ENCODE measurements around the gene METTL16.

METTL16 gene

DNA sequence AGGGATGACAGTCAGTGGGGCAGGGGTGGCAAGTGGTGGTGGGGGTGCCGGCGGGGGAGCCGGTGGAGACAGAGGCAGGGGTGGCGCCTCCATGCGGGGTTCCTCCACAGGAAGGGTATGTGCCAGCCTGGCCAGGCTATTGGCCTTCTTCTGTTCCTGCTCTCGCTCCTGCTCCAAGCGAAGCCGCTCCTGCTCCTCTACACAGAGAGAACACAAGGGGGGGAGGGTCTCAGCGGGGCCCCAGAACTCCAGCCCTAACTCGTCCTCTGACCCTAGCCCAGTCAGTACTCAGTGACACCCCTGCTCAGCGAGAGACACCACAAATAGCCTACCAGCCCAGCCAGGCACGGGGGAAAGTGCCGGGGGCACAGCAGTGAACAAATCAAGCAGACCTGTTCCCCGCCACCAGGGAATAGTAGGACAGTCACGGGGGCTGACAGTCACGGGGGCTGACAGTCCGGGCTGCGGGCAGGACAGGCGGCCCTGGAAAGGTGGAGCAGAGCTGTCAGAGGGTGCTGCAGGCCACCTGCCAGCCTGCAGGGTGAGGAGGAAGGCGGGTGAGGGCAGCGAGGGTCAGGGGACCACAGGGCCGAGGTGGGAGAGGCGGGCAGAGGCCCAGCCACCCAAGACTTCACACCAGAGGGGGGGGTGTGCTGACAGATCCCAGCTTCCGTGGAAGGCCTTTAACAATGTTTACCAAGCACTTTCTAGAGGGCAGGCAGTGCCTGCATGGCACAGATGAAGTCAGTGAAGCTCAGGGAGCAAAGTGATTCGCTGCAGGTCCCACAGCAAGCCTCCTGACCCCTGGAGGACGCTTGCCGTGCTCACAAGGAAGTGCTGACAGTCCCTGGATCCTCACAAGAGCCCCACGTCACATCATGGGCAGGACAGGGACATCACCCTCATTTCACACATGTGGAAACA lies 116.2 kb downstream of the METTL16 start:
- no peak for DNase-seq (ENCODE audit: low spot score)

DNA sequence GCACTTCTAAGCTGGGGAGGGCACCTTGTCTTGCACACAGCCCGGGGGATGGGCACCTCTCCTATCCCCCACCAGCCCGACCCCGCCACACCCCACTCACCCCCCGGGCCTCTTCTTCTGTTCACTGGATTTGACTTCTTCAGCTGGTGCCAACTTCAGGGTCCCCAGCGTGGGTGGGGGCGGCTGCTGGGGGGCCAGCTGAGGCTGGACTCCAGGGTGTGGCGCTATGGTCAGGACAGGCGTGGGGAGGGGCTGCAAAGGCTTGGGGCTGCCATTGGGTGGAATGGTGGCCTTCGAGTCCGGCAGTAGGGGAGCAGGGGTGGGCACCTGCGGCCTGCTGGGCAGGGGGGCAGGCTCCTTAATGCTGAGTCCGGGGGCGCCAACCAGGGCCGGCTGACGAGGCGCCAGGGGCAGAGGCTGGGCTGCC lies 116.9 kb downstream of the METTL16 start:
- DNase-seq (ENCODE audit: low spot score): no peak

DNA sequence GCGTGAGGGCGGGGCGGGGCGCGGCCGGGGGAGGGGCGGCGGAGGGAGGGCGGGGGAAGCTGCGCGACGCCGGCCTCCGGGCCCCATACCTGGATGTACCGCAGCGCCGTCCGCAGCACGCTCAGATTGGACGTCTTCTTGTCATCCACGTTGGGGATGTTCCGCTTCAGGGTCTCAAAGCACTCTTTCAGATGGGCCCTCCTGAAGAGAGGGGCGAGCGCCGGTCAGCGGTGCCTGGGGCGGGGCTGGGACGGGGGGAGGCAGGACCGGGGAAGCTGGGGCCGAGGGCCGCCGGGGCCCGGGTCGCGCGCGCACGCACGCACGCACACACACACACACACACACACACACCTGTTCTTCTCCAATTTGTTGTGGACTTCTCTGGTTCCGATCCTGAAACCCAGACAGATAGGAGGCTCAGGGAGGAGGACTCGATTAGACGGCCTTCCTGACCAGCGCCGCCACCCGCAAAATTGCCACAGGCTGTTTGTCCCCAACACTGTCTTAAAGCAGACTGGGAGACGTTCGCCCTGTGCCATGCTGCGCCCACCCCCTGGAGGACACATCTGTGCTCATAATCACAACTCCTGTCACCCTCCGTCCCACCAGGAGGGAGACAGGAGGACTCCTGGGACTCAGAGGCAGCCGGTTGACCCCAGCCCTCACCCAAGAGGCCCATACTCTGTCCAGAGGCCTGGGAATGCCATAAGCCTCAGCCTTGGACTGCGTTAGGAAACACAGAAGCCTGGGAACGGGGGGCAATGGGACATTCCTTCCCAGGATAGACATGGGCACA lies 117.5 kb downstream of the METTL16 start:
- no peak for DNase-seq (ENCODE audit: low spot score)

DNA sequence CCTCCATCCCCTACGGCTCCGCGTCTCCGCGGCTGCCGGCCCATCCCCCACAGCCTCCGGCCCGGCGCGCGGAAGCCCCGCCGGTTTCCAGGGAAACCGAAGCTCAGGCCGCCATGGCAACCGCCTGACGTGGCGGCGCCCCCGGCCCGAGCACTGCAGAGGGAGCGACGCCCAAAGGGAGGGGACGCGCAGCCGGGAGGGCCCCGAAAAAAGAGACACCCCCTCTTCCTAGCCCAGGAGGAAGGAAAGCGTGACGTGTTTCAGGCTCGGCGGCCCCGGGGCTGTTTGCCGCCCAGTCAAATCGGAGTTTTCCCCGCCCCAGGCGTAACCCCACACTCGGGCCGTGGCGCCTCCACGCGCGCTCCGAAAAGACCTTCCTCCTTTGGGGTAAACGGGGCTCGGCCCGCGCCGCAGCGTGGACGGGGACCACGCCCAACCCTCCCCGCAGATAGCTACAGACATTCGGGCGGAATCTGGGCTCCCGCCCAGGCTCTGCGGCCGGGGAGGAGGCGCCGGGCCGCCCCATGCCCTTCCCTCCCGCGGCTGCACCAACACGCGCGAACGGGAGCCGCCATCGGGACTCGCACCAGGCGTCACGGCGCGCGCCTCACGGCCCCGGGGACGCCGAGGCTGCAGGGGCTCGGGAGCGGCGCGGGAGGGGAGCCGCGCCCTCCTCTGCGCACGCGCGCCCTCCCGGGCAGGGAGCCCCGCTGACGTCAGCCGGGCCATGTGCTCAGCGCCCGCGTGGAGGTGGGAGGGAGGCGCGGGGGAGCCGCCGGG lies 118.3 kb downstream of the METTL16 start:
- DNase-seq (ENCODE audit: low spot score): peak; percentile 88

DNA sequence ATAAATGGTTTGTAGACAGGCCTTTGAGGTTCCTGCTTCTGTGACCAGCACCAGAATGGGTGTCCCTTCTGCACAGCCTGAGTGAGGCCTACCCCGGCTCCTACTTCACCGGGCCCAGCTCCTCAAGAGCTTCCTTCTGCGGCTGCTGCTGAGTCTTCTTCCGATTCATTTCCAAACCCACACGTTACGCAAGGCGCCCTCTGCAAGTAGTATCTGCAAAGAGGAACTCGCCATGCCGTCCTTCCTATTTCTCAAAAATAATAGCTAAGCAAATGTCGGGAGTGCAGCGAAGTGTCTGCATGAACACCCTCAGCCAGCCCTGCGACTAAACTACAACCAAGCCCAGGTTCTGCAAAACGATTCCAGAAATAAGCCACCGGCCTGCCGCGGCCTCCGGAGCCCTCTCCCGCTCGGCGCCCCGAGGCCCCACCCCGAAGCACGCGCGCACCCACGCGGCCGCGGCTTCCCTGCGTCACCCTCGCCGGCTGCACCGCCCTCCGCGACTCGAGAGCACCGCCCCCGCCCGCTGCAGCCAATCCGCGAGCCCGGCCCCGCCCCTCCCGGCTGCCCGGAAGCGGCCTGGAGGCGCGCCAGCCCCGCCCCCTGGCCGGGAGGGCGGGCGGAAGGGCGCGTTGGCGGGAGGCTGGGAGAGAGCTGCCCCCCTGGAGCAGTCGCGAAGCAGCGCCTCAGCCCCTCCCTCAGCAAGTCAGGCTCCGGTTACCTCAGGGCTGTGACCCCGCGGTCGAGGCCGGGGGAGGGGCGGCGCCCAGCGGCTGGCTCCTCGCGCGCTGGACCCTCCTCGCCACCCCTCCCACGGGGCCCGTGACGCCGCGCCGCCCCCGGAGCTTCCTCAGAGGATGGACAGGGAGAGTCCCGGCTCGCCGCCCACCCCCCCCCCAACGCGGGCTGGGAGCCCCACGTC lies 119.2 kb downstream of the METTL16 start:
- DNase-seq (ENCODE audit: low spot score): peak; percentile 90

DNA sequence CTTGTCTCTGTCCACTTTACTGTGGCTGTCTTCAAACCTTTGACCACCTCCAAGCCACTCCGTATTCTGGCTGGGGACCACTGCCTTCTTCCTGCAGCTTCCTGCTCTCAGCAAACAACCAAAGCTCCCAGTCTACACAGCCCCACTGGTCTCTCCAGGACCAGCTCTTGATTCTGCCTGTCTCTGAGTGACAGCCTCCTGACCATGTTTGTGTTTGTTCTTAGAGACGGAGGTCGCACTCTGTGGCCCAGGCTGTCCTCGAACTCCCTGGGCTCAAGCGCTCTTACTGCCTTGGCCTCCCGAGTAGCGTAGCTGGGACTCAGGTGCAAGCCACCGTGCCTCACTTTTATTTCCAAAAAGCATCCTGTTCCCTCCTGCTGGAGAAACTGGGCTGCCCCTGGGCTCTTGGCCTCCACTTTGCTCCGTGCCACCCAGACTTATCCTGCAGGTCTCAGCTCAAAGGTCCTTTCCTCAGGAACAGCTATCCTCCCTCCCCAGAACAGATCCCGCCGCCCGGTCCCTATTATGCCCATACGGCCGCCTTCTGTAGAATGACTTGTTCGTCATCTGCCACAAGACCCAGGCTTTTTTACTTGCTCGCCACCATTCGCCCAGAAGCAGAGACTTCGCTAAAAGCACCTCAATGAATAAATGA lies 120.0 kb downstream of the METTL16 start:
- no peak for DNase-seq (ENCODE audit: low spot score)

DNA sequence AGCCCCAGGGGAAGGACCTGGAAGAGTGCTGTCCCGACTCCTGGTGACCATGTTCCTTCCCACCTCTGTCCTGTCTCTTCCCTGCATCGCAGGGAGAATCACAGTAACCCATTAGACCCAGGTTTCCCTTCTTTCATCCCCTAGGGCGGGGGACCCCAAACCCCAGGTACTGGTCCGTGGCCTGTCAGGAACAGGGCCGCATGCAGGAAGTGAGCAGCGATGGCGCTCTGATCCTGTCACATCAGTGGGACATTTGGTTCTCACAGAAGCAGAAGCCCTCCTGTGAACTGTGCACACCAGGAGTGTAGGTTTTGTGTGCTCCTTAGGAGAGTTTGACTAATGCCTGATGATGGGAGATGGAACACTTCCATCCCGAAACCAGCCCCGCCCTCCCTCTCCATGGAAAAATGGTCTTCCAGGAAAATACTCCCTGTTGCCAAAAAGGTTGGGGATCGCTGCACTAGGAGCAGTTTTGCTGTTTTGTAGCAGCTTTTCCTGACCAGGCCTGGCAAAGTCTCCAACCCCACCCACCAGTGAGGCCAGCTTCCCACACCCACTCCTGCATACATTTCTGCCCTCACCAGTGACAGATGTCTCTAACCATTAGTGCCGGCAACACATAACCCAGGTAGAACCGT lies 121.4 kb downstream of the METTL16 start:
- no peak for DNase-seq (ENCODE audit: low spot score)

DNA sequence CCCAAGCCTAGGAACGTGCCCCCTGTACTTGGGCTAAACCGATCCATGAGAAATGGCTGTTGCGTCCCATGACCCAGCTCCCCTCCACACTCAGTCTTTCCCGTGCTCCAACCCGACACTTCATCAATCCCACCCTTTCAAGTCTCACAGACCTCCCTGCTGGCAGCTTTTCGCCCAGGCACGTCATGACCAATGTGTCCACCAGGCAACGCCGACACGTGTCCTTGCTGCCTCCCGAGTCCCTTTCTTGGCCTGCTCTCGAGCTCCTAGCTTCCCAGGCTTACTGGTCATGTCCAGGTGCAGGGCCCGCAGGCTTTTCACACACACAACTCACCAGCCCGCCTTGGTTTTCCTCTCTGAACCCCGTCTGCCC lies 123.0 kb downstream of the METTL16 start:
- DNase-seq (ENCODE audit: low spot score): no peak

DNA sequence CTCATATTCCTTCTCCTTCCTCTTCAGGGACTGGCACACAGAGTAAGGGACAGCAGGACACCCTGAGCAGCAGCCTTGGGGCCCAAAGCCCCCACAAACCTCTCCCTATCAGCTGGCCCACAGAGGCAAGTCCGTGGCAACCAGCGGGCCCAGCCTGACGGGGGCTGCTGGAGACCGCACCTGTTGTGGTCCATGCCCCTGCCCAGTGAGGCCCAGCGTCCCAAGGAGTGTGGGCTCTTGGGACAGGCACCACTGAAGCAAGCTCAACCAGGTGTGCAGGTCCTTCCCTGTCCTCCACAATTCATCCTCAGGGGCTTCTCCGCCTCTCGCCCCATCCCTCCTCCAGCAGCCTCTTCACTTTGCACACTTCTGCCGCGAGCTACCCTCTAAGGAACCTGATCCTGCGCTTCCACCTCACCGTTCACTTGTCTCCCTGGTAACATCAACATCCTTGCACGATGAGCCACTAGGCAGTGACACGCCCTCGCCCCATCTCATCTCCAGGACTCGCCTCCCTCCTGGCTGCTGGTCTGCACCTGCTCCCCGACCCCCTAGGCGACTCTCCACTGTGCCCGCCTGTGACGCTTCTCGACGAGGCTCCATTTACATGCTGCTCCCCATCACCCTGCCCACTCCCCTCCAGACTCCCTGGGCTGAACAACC lies 123.5 kb downstream of the METTL16 start:
- no peak for DNase-seq (ENCODE audit: low spot score)

DNA sequence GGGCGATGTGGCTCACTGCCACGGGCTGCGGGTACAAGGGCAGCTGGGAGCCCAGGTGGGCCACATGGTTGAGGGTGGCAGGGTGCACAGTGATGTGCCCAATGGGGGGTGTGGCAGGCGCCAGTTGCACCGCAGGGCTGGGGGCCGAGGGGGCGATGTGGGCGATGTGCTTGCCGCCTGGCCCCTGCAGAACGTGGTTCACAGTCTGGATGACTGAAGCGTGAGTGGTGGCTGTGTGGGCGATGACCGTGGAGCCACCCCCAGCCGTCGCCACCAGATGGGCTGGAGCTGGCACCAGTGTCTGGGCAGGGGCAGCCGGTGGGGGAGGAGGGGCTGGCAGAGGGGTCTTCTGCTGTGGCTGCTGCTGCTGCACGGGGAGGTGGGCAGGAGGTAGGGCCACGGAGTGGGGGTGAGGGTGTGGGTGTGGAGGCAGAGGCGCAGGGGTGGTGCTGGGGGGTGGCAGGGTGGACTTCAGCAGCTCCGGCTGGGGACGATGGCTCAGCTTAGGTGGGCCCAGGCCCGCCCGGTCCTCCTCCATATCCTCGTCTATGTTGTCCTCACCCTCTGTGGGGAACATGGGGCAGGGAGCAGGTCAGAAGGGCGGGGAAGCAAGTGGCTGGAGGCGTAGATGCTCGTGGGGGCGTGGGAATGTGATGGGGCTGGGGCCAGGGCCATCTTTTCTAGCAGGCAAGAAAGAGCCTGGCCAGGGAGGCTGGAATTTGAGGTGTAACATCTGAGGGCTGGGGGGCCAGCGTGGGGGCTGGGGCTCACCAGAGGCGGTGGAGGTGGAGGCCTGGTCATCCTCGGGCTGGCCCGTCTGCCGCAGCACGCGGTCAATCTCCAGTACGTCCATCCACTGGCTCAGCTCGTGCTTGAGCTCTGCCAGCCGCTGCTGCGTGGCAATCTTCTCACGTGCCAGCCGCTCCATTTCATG lies 124.3 kb downstream of the METTL16 start:
- DNase-seq (ENCODE audit: low spot score): no peak

DNA sequence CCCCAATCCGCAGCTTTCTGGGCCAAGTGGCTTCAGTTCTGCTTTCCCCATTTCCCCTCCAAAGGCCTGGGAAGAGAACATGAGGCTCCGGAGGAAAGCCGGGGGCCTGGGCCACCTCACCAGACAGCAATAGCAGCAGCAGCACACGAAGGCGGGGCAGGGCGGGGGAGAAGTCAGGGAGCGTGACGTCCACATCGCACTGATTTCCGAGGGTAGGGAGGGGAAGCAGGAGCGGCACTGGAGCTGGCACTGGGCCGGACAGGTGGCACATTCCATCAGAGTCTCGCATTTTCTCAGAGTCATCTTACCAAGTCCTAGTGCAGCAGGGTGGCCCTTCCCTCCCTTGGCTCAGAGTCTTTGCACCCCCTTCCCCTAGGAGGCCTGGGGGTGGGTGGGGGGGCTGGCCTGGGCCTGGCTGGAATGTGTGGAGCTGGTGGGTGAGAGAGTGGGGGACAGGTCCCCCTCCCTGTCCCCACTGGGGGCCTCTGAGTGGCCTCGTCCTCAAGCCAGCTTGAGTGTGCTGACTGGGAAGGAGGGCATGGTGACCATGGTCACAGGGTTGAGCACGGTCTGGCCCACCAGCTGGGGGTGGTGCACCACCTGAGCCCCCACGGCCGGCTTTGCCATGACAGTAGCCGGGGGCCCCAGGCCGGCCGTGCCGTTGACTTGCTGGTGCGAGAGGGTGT lies 125.1 kb downstream of the METTL16 start:
- no peak for DNase-seq (ENCODE audit: low spot score)

DNA sequence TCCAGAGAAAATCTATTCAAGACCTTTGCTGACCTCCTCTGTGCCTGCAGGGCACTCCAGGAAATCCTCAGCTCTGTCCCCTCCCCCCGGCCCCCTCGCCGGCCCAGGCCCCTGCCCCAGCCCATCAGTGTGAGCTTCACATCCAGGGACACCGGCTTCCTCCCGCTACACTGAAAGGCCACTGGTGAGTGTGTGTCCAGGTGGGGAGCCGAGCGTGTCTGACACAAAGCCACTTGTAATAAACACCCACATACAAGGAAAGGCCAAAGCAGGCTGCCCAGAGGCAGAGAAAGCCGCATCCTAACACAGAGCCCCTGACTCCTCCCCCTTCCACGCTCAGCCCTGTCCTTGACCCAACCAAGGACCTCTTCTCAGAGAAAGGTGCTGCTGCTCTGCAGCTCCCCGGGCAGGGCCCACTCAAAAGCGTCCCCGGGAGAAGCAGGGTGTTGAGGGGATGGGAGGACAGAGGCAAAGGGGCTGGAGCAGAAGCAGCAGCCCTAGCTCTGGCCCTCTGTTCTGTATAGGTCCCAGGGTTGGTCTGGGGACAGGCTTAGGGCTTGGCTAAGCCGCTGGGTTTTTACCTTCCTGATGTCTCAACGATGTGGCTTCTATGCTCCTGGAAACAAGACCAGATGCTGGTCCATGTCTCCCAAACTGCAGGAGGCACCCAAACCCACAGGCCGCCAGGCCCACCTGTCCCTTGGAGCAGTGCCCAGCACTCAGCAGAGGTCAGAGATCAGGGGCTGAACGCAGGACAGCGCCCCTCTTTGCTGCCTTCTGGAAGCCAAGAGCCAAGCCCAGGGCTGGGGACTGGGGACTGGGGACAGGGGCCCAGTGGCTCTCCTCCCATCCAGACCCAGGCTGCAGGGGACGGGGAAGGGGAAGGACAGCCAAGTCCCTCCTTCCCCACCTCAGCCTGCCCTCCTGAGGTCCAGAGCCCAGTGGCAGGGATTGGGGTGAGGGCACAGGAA lies 126.2 kb downstream of the METTL16 start:
- no peak for DNase-seq (ENCODE audit: low spot score)

DNA sequence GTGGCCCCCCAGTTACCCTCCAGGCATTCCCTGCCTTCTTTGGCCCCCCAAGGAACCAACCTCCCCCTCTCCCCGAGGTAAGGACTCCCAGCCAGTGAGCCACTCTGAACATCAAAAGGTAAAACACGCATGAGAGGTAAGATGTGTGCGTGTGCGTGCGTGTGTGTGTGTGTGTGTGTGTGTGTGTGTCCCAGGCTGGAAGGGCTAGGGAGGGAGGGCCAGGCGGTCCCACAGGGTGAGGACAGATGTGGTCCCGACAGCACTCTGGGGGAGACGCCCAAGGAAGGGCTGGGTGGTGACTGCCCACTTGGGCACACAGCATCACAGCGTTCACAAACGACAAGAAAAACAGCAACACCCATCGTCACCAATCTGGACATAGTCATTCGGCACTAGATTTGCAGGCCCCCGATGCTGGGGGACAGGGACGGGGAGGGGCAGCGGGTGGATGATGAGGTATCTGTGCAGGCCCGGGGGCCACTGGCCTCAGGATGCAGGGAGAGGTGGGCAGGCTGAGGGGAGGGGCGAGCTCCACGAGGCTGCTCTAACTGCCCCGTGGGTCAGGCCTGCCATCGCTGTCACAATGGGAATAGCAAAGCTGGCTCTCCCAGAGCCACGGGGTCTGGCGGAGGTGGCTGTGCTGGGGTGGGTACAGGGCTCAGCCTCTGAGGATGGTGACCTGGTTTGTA lies 127.1 kb downstream of the METTL16 start:
- no peak for DNase-seq (ENCODE audit: low spot score)

DNA sequence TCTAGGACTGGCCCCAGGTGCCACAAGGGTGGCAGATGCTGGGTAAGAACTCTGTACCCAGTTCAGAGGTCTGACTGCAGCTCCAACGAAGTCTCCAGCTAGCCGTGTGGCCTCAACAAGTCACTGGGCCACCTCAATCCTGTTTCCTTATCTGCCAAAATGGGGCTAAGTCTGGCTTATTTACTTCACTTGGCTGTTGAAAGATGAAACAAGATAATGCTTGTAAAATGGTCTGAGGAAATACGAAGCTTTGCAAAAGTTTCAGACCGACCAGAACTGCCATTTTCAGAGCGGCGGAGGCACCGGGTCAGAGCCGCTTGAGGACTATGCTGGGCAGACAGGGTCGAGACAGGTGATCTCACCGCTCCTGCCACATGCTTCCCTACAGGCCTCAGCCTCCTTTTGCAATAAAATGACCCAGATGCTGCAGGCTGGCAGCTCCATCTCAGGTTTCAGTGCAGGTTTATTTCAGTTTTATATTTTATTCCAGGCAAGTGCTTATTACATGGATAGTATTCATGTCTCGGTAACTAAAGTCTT lies 128.0 kb downstream of the METTL16 start:
- DNase-seq (ENCODE audit: low spot score): no peak

DNA sequence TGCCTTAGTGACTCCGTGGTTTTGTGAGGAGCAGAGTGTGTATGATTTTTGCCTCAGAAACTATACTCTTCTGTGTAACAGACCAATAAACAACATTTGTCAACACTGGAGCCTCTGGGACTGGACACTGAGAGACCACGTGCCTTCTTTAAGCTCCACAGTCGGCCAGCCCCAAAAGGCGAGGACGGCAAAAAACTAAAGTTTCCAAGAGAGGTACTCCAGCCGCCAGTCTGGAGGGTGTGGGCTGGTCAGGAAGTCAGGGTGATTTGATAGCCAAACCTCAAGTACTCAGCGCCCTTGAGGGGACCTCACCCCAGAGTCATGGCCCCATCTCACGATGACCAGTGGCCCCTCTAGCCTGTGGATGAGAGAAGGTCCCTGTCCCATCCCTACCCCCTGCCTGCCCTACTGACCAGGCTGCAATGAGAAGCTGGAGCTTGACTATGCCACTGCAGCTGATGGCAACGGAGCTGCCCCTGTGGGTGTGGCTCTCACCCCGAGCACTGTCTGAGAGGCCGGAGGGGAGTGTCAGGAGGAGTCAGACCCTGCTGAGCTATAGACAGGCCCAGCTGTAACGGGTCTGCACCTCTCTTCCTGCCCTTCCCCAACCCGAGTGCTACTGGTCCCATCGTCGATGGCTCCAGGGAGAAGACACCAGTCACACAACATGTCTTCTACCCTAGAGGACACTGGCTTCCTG lies 130.6 kb downstream of the METTL16 start:
- no peak for DNase-seq (ENCODE audit: low spot score)

All from D341Med (cell line).